SKM-1 (cell line): Measurements from ENCODE around the gene ANO5.
"Not testable (repeated sequence)": the region's sequence is repeated elsewhere in the genome, so short reads cannot be mapped to it uniquely, and the experiment has no call there.

Experiments
- DNase-seq: peaks from one replicate; lab custom pipeline; 2025; ENCODE audit not compliant: unreplicated experiment; lab: John Stamatoyannopoulos, UW

ANO5 gene

DNA sequence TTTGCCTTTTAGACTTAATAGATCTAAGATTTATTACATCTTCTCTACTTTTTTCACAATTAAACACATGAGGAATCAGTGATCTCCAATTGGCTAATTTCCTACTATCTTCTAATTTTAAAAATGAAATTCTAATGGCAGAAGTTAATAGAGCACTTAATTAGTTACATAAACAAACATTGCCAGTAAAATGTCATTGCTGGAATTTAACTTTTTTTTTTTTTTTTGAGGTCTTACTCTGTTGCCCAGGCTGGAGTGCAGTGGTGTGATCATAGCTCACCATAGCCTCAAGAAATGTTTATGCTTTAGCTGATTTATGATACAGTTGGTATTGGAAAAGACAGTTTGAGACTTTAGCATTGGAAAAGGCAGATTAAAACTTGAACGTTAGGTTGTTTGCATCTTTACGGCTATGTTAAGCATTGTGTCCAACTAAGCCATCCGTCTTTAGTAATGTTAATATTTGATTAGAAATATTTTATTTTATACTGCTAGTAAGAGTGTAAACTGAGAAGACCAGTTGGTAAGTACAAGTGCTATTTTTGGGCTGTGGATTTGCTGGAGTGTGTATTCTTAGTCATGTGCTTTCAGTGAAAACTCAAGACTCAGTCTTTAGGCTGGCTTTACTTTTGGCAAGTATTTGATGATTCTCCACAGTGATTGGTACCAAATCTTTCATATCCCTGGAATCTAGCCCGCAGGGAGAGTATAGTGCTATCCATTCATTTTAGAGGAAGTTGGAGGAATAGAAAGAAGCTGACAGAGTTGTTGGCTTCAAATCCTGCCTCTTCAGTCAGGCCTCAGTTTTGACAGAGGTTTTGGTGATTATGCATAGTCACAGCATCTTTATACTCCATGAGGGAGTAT lies 4.5 kb downstream of the ANO5 start:
- DNase-seq = no peak

DNA sequence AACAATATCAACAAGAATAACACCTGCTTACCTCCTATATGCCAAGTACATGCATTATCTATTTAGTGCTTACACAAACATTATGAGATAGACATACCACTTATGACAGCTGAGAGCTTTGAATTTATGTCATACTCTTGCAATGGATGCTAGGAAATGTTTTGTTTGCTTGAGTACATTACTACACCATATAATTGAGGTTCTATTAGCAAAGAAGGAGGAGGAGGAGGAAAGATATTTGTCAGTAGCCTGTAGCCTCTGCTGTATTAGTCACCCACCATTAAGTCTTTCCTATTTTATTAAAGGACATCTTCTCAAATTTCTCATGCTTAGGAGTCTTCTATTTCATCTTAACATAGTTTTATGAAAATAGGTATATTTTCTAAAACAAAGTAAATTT lies 6.4 kb downstream of the ANO5 start:
- DNase-seq = no peak

DNA sequence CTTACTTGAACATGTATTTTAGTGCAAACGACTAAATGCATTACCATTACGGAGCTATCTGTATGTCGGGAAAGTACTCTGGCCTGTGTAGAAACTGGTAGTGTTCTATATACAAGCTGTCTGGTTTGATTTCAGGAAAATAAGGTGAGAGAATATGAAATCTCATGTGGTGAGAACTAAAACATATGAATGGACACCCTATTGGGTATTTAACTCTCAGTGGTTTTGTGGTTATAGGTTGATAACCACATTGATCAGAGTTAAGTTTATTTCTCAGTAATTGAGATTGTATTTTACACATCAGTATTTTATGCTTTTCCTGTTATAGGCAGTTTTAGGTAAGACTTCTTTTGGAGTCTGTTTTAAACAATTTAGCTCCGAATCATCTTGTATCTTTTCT lies 10.4 kb downstream of the ANO5 start:
- DNase-seq = no peak

DNA sequence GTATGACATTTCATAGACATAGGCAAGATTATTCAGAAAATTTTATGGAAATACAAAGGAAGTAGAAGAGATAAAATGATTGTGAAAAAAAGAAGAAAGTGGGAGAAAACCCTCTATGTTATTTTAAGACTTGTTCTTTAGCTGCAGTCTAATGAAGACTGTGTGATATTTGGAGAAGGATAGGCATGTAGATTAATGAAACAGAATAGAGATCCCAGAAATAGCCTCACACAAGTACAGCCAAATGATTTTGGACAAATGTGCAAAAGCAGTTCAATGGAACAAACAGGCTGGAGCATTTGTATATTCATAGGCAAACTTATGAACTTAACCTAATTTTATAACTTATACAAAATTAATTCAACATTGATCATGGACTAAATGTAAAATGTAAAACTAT lies 14.3 kb downstream of the ANO5 start:
- no peak for DNase-seq

DNA sequence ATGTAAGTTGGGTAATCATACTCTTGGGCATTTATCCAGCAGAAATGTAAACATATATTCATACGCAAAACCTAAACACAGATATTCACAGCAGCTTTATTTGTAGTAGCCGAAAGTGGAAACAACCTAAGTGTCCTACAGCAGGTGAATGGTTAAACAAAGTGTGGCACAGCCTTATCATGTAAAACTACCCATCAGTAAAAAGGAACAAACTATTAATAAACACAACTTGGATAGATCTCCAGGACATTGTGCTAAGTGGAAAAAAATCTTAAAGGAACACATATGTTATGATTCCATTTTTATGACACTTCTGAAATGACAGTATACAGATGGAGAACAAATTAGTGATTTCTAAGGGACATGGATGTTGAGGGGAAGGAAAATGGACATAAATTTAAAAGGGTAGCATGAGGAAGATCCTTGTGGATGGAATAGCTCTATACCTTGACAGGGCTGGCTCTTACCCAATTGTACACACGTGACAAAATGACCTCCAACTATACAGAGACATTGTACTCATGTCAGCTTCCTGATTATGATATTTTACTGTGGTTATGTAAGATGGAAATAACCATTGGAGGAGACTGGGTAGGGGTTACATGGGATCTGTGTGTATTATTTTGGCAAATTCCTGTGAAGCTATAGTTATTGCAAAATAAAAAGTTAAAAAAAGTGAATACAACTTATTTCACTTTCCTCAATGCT lies 15.4 kb downstream of the ANO5 start:
- no peak for DNase-seq

DNA sequence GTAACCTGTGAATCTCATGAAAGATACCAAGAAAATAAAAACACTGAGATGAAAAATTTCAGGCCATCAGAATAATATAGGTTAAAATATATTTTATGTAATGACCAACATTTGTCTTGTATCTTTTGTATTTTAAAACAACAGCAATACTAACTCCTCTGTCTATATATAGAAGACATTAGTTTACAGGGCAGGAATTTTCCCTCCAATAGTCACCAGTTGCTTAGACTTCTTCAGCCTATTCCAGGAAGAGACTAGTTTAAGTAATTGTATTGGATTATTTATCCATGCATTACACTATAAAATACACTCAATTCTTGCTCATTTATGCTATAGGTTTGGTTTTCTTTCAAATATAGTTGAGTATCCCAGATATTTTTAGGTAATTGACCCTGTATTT lies 24.1 kb downstream of the ANO5 start:
- DNase-seq = no peak

DNA sequence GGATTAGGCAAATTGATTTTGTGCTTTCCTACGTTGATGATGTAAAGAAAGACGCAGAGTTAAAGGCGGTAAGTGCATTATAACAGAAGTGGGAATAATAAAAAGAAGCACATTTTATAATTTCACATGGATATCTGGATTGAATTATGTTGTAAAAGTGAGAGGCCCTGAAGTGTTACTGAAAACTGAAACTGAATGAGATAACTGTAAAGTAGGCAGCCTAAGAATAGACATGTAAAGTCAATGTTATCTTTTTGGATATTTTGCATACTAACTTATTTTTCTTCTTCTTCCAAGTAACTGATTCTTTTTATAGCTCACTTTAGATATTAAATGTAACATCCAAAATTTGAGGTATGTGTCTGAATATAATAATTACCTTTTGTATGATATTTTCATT lies 28.3 kb downstream of the ANO5 start:
- no peak for DNase-seq

DNA sequence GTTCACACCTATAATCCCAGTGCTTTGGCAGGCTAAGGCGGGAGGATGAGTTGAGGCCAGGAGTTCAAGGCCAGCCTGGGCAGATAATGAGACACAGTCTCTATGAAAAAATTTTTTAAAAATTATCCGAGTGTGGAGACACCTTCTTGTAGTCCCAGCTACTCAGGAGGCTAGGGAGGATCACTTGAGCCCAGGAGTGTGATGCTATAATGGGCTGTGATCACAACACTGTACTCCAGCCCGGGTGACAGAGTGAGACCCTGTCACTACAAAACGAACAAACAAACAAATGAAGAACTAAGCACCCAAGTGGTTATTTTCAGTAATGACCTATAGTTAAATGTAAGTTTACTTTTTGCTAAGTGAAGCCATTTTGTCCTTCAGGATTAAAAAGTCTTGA lies 32.3 kb downstream of the ANO5 start:
- DNase-seq = no peak

DNA sequence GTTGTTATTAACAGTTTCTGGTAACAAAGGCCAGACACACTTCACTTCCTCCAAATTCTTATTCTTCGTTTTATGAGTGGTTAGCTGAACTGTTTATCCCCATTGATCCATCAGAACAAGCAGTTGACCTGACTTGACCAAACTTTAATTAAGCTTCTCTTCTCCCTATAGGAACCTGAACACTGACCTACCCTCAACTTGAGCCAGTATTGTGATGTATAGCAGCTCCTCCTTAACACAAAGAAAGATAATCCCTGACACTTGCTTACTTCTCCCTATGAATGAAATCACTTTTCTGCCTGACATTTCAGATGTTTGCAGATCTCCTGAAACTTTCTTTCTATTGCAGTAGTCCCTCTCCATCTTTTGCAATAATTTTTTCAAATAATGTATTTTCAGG lies 41.9 kb downstream of the ANO5 start:
- no peak for DNase-seq

DNA sequence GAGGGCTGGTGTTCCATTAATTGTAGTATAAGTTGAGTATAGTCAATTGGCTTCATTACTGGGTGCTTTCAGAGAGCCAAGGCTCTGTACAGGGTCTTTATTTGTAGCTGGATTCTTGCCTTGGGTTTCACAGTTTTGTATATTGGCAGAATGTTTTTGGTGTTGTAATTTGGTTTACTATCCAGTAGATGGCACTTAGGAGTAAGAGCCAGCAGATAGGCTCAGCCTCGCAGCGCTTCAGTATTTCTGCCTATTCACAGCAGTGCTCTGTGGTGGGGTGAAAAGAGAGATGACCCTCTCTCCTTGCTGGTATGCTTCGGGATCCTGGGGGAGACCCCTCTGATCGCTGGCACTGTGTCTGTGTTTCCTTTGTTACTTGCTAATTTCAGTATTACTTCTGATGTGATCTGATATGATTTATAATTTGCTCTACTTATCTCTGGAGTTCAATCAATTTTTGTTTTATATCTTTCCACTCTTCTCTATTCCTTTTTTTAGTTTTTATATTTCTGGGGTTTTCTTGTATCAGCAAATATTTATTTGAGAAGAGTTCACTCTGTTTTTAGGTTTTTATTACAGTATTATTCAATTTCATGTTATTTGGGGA lies 52.2 kb downstream of the ANO5 start:
- no peak for DNase-seq

DNA sequence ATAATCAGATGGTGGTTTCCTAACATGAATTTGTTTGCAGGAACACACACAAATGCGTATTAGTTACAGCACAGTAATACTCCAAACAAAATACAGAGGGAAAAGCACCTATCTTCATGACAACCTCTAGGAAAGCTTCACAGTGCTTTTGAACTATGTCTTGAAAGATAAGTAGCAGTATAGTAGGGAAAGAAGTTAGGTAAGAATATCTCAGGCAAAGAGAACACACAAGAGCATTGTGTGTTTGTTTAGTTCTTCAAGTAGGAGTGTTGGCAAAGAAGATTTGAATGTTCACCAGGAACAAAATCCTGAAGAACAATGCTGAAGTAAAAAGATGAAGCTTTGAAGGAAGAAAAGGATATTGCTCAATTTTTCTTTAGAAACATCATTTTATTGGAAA lies 54.1 kb downstream of the ANO5 start:
- no peak for DNase-seq

DNA sequence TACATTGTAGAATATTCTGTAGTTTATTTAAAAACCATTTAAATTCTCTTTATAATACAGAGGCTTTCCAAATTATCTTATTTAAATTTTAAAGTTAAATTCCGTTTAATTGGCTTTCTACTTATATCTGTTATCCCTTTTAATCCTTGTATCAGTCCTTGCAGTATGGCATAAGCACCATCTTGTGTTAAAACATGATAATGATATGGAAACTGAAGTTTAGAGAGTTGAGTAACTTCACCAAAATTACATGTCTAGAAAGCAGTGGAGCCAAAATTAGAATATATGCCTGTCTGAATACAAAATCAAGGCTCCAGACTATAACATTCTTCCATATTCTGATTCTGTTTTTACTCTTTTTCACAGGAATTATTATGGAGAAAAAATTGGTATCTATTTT lies 57.0 kb downstream of the ANO5 start:
- DNase-seq = no peak

DNA sequence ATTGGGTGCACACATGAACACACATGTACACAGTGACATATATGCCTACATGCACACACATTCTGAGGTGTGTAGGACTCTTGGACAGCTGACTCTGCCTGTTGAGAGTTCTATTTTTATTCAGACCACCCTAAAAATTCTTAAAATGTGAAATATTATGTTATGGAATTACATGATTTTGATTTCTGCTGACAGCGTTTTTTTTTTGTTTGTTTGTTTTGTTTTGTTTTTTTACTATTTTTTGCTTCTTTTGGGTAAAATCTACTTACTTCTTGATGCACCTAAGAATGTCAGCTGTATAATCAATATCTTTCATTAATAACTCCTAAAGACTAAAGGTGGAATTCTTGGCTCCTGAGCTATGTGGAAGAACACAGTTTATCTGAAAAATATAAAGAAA lies 64.0 kb downstream of the ANO5 start:
- DNase-seq = no peak

DNA sequence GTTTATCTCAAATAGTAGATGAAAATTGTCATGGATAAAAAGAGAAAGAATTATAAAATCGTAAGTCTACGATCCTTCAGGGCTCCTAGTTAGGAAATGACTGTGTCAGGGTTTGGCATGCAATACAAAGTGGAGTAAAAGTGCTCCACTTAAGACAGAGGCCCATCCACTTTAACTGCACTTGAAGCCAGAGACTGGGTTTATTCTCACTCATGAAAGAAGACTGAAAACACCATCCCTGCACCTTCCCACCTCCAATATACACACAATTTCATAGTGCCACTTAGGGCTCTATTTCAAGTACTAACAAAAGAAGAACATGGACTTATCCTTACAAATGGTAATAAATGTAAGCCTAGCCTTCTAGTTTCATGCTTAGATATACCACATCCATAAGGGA lies 70.7 kb downstream of the ANO5 start:
- no peak for DNase-seq

DNA sequence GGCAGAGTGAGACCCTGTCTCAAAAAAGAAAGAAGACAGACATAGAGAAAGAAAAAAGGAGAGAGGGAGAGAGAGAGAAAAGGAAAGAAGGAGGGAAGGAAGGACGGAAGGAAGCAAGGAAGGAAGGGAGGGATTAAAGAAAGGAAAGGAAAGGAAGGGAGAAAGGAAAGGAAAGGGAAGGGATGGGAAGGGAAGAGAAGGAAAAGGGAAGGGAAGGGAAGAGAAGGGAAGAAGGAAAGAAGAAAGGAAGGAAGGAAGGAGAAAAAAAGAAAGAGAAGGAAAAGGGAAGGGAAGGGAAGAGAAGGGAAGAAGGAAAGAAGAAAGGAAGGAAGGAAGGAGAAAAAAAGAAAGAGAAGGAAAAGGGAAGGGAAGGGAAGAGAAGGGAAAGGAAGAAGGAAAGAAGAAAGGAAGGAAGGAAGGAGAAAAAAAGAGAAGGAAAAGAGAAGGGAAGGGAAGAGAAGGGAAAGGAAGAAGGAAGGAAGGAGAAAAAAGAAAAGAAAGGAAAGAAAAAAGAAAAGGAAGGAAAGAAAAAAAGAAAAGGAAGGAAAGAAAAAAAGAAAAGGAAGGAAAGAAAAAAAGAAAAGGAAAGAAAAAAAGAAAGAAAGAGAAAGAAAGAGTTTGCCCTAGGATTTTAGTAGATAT lies 76.2 kb downstream of the ANO5 start:
- DNase-seq = not testable (repeated sequence)

DNA sequence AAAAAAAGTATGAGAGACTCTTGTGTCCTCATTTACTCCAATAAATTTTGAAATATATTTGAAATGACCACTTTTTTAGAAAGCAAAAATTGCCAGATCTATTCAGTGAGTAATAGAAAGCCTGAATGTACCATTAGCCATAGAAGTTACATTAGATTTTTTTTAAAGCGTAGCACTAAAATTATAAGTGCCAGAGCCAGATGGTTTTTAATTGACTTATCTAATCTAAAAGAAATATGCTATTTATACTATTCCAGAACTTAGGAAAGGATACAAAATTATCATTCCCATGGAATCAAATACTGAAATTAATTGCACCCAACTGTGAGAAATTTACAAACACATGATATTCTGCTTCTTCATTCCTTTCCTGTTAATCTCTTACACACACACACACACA lies 80.9 kb downstream of the ANO5 start:
- no peak for DNase-seq

DNA sequence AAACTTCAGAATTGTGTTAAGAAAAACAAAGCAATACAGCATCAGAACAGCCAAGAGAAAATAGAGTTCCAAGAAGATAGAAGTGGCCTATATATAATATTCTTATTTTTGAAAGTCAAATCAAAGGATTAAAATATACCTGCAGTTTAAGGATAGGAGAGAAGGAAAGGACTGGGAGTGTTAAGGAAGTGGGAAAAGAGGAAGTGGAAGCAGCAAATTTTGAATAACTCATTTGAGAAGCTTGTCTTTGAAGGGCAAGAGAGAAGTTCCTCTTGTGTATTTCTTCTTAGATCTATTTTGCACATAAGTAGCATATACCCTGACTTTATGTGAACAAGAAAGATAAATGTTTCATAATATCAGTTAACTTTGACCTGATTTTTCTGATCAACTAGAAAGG lies 82.7 kb downstream of the ANO5 start:
- peak; percentile 24 for DNase-seq

DNA sequence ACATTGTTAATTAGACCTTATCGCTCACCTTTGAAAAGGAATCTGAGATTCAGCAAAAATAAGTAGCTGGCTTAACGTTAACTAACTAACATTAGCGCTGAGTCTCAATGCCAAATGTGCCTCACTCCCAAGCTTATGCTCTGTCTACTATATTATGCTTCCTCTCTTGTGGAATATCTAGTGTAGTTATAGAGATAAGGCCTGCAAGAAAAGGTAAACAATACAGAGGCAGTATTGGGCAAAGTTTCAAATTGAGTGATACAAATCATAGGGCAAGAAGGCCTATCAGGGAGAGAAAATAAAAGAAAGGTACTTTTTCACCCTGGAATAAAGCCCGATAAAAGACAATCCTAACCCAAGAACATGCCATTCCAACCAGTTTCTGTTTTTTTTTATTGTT lies 83.7 kb downstream of the ANO5 start:
- no peak for DNase-seq

DNA sequence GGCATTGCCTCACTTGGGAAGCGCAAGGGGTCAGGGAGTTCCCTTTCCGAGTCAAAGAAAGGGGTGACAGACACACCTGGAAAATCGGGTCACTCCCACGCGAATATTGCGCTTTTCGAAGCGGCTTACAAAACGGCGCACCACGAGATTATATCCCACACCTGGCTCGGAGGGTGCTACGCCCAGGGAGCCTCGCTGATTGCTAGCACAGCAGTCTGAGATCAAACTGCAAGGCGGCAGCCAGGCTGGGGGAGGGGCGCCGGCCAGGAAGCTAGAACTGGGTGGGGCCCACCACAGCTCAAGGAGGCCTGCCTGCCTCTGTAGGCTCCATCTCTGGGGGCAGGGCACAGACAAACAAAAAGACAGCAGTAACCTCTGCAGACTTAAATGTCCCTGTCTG lies 92.1 kb downstream of the ANO5 start:
- DNase-seq = not testable (repeated sequence)

DNA sequence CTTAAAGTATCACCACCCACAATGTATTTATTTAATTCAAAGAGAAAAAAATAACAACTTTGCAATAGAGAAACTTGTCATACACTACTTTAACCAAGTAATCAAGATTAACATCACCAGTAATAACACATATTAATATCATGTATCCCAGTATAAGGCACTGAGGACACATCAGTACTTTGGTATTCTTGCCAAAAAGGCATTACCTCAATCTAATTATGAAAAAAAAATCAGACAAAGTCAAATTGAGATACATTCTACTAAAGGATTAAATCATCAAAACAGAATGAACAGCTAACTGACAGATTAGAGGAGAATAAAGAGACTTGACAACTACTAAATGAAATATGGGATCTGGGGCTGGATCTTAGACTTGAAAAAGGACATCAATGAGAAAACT lies 109.5 kb downstream of the ANO5 start:
- no peak for DNase-seq

DNA sequence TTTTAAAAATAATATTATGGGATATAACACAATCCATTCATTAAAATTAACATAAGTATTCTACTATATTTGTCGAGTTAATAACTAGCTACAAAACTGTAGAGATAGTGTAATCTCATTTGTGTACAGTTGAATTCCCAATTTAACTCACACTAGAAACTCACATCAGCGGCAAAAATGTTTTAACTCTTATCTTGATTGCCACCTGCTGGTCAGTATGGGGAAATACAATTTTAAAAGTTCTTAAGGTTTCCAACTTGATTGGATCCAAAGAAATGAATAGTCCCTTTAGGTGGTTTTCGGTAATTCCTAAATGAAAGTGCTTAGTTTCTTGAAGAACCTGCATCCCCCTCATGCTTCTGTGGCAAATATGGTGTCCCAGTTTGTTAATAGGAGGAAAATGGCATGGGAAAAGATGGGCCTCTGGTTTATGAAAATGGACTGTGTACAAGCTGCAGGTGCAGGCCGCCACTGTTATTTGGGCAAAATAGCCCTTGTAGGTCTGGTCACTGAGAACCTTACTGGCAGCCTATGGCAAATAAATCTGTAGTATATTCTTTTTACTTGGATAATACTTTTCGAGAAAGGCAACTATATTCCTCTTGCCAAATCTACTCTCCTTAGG lies 111.6 kb downstream of the ANO5 start:
- DNase-seq = peak; percentile 21
